Stimulated activated naive CD4-positive, alpha-beta T cell (primary cell): ENCODE measurements around the gene PLAGL2.

ENCODE experiments used
- DNase-seq, 6 experiments: peaks; one replicate each; lab custom pipeline; 2025; lab: John Stamatoyannopoulos, UW

Gene PLAGL2

DNA sequence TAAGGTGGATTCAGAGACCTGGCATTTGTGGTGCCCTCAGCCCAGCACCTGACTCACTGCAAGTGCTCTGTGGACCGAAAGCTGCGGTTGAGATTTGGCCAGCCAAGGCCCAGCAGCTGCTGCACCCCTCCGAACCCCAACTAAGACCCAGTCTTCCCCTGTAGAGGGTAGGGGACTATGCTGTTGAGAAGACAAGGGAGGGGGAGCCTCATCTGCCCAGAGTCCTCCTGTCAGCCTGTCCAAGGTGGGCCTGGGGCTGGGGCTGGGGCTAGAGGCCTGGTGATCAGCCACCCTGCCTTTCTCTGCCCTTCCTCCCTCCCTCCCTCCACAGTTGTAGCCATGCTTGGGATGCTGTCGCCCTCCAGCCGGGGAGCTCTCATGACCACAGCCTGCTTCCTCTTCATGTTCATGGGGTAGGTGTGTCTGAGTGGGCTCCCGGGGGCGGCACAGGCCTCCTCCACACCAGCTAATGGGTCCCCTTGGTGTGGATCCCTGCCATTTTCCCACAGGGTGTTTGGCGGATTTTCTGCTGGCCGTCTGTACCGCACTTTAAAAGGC is 57.2 kb downstream of the PLAGL2 start:
- no peak for DNase-seq

DNA sequence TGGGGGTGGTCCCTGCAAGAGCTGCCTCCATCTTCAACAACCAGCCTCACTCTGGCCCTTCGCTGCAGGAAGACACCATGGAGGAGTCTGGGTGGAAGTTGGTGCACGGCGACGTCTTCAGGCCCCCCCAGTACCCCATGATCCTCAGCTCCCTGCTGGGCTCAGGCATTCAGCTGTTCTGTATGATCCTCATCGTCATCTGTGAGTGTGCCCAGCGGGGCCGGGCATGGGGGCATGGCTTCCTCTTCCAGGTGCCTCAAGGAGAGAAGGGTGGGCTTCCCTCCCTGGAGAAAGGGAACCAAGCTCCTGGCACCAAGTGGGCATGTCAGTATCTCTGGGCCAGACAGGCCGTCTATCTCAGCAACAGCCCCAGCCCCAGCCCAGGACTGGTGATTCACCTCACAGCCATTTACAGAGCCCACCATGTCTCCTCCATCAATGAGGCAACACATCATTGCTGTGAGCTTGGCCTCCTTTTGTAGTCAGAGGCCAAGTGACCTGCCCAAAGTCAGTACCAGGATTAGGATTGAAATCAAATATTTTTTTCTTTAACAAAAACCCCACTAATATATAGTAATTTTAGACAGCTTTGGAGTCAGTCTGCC is 57.9 kb downstream of the PLAGL2 start:
- DNase-seq = no peak

- no peak for DNase-seq
Measured at GRCh38 chr20:32144898-32145662, 62.5 kb downstream of the PLAGL2 start.

DNA sequence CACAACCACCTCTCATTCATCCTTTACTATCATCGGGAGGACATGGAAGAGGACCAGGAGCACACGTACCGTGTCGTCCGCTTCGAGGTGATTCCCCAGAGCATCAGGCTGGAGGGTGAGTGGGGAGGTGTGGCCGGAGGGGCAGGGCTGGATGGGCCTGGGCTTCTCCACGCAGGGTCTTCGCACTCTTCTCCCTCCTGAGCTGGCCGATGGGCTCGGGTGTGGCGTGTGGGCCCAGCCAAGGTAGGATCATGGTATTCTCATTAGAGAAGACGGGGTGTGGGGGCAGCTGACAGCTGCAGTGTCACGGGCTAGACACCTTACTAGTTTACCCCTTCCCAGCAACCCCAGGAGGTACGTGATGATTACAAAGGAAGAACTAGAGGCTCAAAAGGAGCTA is 64.6 kb downstream of the PLAGL2 start:
- DNase-seq = no peak
